OCI-LY7 (cell line): ENCODE measurements around the gene PDE2A.

Experiments
- EZH2phosphoT487 ChIP-seq: fragments of 200-600 bp; sonication (generic); IDR thresholded peaks from 2 replicates; pipeline ENCODE4 v1.6.1; 2018; ENCODE audit warnings: low read depth, borderline replicate concordance, mild to moderate bottlenecking, mixed run types, antibody characterized with exemption, low read length, moderate library complexity, mixed read lengths
- TF ChIP-seq, protein P1 (sequence below): fragments of 200-600 bp; sonication (generic); conservative IDR thresholded peaks from 2 replicates; pipeline ENCODE4 v1.5.1; 2014; ENCODE audit warnings: mild to moderate bottlenecking, antibody characterized with exemption, low read length, moderate library complexity, mixed read lengths

GRCh38 chr11:72575533-72576242 is 98.5 kb downstream of the PDE2A start:
- TF ChIP-seq, protein P1, sequence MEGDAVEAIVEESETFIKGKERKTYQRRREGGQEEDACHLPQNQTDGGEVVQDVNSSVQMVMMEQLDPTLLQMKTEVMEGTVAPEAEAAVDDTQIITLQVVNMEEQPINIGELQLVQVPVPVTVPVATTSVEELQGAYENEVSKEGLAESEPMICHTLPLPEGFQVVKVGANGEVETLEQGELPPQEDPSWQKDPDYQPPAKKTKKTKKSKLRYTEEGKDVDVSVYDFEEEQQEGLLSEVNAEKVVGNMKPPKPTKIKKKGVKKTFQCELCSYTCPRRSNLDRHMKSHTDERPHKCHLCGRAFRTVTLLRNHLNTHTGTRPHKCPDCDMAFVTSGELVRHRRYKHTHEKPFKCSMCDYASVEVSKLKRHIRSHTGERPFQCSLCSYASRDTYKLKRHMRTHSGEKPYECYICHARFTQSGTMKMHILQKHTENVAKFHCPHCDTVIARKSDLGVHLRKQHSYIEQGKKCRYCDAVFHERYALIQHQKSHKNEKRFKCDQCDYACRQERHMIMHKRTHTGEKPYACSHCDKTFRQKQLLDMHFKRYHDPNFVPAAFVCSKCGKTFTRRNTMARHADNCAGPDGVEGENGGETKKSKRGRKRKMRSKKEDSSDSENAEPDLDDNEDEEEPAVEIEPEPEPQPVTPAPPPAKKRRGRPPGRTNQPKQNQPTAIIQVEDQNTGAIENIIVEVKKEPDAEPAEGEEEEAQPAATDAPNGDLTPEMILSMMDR: no peak
- no peak for TF ChIP-seq EZH2phosphoT487
